Measurements from ENCODE around the gene COLEC12. TPM values are rescaled to one million over a fixed set of nuclear protein-coding genes. Genes with fewer than 3 reads are reported as not detected.

The COLEC12 gene
- total RNA-seq, 1 experiment from 2014 or later: not detected

DNA sequence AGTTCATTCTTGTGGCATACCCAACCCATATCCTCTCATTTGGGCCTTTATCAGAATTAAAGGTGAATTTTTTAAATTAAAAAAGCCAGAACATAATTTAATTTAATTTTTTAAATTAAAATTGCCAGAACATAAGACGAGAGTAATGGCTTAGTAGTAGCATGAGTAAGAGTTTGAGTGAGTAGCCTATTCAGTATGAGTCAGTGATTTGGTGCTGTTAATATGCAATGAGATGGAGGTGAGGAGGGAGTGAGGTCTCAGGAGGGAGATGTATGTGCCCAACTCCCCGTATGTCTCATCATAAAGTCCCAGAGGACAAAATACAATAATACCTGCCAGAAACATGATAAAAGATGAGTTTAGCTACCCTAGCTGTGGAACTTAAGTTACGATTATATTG lies 117.4 kb downstream of the COLEC12 start:
- Histone ChIP-seq H3K27me3 (ENCODE audit: insufficient read depth, low read length) (no peaks in the 10 kb centered on the region; the same call in 1 of the 2 replicates), H3K9me2 (ENCODE audit: insufficient read depth) (no peaks in the 10 kb centered on the region), H3K4me2 (ENCODE audit: low read length) (no peak overlapping the region), H3K36me3 (ENCODE audit: control insufficient read depth in 1 of 2, insufficient read depth in 2 of 2, low read length in 2 of 2) (no peaks in the 10 kb centered on the region), H3K4me1 (ENCODE audit: control insufficient read depth in 1 of 2, insufficient read depth in 2 of 2, low read length in 2 of 2) (no peaks in the 10 kb centered on the region), H3K9me3 (ENCODE audit: control insufficient read depth in 1 of 2, insufficient read depth in 1 of 2, low read depth in 1 of 2, low read length in 2 of 2) (no peaks in the 10 kb centered on the region), H4K20me1 (ENCODE audit: insufficient read depth) (no peaks in the 10 kb centered on the region), H3K9ac (ENCODE audit: low read length) (no peak overlapping the region), H3K79me2 (ENCODE audit: insufficient read depth, low read length) (no peaks in the 10 kb centered on the region), H3K27ac (ENCODE audit: low read depth, low read length) (no peak overlapping the region), H2AFZ (ENCODE audit: low read depth, low read length, poor library complexity, severe bottlenecking) (no peak overlapping the region), H3K4me3 (replicated peaks in 1 of 2; ENCODE audit: low read depth in 1 of 2, low read length in 2 of 2) (no peak overlapping the region)
- intact Hi-C loops (cut with micrococcal nuclease): no loop called here
- ChIA-PET RAD21 (ENCODE audit: low non-redundant PET in 1 of 2, low total read pairs in 2 of 2, uncharacterized antibody in 2 of 2, unreplicated experiment in 2 of 2) (no interaction called here), POLR2A (no interaction called here), CTCF (no interaction called here)
- no peak for TF ChIP-seq CEBPB (IDR thresholded peaks at IDR 0.05; ENCODE audit: low read depth)
- TF ChIP-seq, protein P1, sequence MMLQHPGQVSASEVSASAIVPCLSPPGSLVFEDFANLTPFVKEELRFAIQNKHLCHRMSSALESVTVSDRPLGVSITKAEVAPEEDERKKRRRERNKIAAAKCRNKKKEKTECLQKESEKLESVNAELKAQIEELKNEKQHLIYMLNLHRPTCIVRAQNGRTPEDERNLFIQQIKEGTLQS (IDR thresholded peaks at IDR 0.05): no peak
- TF ChIP-seq ELF1 (IDR thresholded peaks at IDR 0.05; ENCODE audit: borderline replicate concordance, low read depth): no peak
- no peak for TF ChIP-seq FOSL1 (IDR thresholded peaks at IDR 0.05; ENCODE audit: low read depth)
- TF ChIP-seq CTCF (IDR thresholded peaks at IDR 0.05 in 2 of 3, conservative IDR thresholded peaks at IDR 0.05 in 1 of 3; ENCODE audit: borderline replicate concordance in 1 of 3, insufficient read depth in 1 of 3, low read depth in 2 of 3, low read length in 2 of 3): no peak
- no peak for TF ChIP-seq SP1 (IDR thresholded peaks at IDR 0.05; ENCODE audit: low read depth)
- TF ChIP-seq JUND (IDR thresholded peaks at IDR 0.05): no peak
- no peak for TF ChIP-seq MAX (IDR thresholded peaks at IDR 0.05)
- BruUV-seq (replicated peaks): no TSS peak
- ATAC-seq (no peak), DNase-seq (ENCODE audit: low read depth, low spot score) (no peak)

GRCh38 chr18:382423-382984 lies 118.0 kb downstream of the COLEC12 start:
- Histone ChIP-seq H3K79me2 (ENCODE audit: insufficient read depth, low read length) (no peaks in the 10 kb centered on the region), H3K36me3 (ENCODE audit: control insufficient read depth in 1 of 2, insufficient read depth in 2 of 2, low read length in 2 of 2) (no peaks in the 10 kb centered on the region), H3K4me1 (ENCODE audit: control insufficient read depth in 1 of 2, insufficient read depth in 2 of 2, low read length in 2 of 2) (no peaks in the 10 kb centered on the region), H3K9ac (ENCODE audit: low read length) (no peak overlapping the region), H3K9me2 (ENCODE audit: insufficient read depth) (no peaks in the 10 kb centered on the region), H3K27ac (ENCODE audit: low read depth, low read length) (no peak overlapping the region), H3K4me2 (ENCODE audit: low read length) (no peak overlapping the region), H2AFZ (ENCODE audit: low read depth, low read length, poor library complexity, severe bottlenecking) (no peak overlapping the region), H3K27me3 (ENCODE audit: insufficient read depth, low read length) (no peaks in the 10 kb centered on the region; the same call in 1 of the 2 replicates), H3K9me3 (ENCODE audit: control insufficient read depth in 1 of 2, insufficient read depth in 1 of 2, low read depth in 1 of 2, low read length in 2 of 2) (no peaks in the 10 kb centered on the region), H3K4me3 (replicated peaks in 1 of 2; ENCODE audit: low read depth in 1 of 2, low read length in 2 of 2) (no peak overlapping the region), H4K20me1 (ENCODE audit: insufficient read depth) (no peaks in the 10 kb centered on the region)
- ATAC-seq (no peak), DNase-seq (ENCODE audit: low read depth, low spot score) (no peak)
- RAD21 ChIA-PET (ENCODE audit: low non-redundant PET in 1 of 2, low total read pairs in 2 of 2, uncharacterized antibody in 2 of 2, unreplicated experiment in 2 of 2): no interaction called here
- POLR2A ChIA-PET: no interaction called here
- BruUV-seq (replicated peaks): no TSS peak
- CTCF ChIA-PET: no interaction called here
- intact Hi-C loops (cut with micrococcal nuclease): no loop called here
- TF ChIP-seq CTCF (IDR thresholded peaks at IDR 0.05 in 2 of 3, conservative IDR thresholded peaks at IDR 0.05 in 1 of 3; ENCODE audit: borderline replicate concordance in 1 of 3, insufficient read depth in 1 of 3, low read depth in 2 of 3, low read length in 2 of 3) (no peak), ZBTB33 (IDR thresholded peaks at IDR 0.05; ENCODE audit: extremely low read depth, insufficient replicate concordance, low read length) (no peak), CEBPB (IDR thresholded peaks at IDR 0.05; ENCODE audit: low read depth) (no peak), ZFX (IDR thresholded peaks at IDR 0.05) (no peak), ELF1 (IDR thresholded peaks at IDR 0.05; ENCODE audit: borderline replicate concordance, low read depth) (no peak)
- TF ChIP-seq, protein P1 (IDR thresholded peaks at IDR 0.05): no peak

All from HCT116 (cell line).